ENCODE data around the gene HECW1.

GRCh38 chr7:43155636-43156035, 43.2 kb downstream of the HECW1 start:
- no peak for TF ChIP-seq CTCF (IDR thresholded peaks at IDR 0.05)
- TF ChIP-seq POLR2A (IDR thresholded peaks at IDR 0.05; ENCODE audit: low read depth) = no peak

All from esophagus muscularis mucosa (tissue), 3 donors.